NCI-H146 treated with DMSO at 0.1 percent for 48 hours (cell line): ENCODE results near the gene ST6GALNAC3.
"Not testable (repeated sequence)": the region's sequence is repeated elsewhere in the genome, so short reads cannot be mapped to it uniquely, and the experiment has no call there.

Experiments used
- DNase-seq: peaks from one replicate; lab custom pipeline; 2025; ENCODE audit not compliant: unreplicated experiment; lab: John Stamatoyannopoulos, UW

Gene ST6GALNAC3

DNA sequence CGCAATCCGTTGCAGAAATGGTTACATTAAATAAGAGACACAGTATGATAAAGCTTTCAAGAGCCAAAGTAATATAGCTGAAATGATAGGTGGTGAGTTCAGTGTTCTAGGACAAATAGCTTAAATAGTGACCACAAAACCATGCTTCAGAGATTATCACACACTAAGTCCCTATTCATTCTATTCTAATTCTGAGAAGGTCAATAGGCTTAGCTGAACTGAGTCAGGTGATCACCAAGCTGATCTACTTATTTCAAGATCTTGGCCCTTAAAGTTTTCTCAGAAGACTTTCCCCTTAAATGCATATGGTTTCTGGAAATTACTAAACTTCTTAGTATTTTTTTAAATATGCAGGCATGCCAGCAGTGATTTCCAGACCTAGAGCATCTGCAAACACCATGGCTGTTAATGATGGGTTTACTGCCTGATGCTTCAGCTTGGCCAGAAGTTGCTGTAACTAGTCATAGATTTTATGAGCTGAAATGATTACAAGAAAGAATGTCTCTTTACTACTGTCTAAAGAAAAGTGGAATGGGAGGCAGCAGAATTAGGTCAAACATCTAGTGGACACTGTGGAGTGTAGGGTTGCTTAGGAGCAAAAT is 242.9 kb downstream of the ST6GALNAC3 start:
- no peak for DNase-seq

DNA sequence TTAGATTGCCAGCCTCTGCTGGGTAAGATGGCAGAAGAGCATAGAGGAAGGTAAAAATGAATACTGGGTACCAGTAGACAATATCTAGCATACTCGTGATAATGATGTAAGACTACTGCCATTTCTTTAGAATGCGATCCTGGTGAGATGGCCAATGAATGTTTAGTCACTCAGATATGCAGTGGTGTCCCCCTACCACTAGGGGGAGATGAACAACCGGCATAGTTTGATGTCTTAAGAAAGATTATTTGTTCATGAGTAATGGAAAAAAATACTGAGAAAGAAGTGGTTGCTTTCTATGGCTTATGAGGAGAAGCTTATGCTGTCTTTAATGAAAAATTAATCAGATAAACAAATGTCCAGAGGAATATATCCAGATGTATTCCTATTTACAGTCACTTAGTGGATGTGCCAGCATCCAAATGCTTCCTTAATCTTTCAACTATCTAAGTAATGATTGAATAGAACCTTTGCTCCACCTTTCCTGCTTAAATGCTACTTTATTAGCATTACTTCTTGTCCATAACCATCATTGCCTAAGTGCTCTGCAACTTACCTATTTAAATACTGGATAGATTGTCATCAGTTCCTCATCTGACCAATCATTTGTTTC is 256.6 kb downstream of the ST6GALNAC3 start:
- peak; percentile 53 for DNase-seq

- no peak for DNase-seq
These were observed 261.3 kb downstream of the ST6GALNAC3 start for GRCh38 chr1:76335882-76336281.

DNA sequence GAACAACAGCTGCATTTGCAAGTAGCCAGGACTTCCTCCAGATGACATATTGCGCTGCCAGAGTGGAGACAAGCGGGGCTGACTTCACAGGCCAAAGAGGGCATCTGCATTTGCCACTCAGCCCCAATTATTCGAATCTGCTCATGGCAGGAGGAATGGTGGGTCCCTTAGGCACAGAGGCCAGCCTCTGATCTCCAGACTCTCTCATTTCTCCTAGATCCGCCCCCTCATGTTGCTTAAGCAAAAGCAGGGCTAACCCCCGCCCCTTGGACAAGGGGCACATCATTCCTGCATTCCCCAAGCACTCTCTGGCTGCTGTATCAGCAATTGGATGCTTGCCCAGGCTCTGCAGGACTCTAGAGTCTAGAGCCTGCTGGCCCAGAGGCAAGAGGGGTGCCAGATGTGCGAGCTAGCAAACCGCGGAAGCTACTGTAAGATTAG is 262.4 kb downstream of the ST6GALNAC3 start:
- no peak for DNase-seq

DNA sequence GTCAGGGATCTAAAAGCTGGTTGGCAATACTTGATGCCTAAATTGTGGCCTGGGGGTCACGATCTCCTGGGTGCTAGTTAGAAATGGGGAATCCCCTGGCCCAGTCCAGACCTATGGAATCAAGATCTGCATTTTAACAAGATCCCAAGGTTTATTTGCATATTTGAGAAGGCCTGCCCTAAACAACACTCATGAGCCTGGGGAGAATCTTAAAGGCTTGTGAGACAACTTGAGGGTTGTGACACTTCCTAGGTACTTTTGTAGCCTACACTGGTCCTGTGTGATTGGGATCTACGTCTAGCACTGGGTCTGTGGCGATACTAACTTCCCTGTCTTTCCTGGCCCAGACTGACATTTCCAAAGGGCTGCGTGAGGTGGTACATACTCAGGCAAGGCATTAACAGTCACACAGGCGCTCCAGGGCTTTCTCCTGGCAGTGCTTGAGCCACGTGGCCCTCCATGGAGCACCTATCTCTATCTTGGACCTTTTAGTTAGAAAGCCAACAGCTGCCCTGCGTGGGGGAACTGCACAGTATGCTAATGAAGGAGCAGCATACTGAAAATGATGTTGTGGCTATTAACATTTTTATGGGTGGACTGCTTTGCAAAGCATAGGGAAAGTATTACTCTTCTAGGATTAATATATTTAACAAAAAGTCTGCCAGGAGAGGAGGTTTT is 263.1 kb downstream of the ST6GALNAC3 start:
- DNase-seq, result no peak

DNA sequence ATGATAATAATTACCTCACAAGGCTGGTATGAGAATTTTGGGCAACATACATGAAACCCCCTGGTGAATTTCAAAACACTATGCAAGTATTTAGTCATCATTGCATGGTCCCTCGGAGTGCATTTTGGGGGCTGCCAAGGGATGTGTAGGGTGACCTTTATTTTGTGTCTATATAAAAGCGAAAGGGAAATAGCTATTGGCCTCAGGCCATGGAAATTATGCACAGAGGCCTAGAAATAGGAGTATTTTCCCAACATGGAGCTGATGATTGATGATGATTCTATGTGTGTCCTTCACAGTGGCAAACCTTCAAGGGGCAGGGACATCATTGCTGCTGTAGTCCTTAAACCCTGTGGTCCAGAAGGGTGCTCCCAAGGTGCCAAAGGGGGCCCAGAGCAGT is 265.5 kb downstream of the ST6GALNAC3 start:
- no peak for DNase-seq

GRCh38 chr1:76341816-76342215 is 267.3 kb downstream of the ST6GALNAC3 start:
- not testable (repeated sequence) for DNase-seq

DNA sequence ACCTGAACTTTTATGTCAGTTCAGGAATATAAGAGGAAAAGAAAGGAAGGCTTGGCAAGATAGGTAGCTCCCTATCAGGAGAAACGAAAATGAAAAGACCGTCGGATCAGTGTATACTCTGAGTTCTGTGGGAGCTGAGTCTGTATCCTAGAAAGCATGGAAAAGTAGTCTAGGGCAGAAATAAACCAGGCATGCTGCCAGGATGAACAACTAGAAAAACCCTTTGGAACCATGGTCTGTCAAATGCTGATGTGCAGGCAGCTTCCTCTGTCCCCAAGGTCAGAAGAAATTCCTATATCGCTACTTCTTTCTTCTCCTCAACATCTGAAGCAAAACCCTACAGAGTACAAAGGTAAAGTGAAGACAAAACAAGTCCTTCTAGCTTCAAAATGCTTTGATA is 268.8 kb downstream of the ST6GALNAC3 start:
- DNase-seq, result no peak

DNA sequence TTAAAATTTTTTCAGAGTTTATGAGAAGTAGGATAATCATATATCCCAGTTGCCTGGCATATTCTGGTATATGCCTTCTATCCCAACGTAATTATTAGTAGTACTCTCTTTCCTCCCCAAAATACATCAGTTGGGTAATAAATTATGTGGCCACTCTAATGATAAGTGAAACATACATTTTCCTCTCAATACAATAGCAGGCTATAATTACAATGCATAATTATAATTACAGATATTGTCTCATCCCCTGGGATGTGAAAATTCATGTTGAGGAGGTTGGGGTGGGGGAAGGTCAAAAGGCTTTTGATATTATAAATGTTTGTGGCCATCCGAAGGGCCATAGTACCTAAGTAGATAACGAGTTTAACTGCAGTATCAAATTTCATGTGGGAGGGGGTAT is 277.1 kb downstream of the ST6GALNAC3 start:
- DNase-seq, result peak; percentile 13

DNA sequence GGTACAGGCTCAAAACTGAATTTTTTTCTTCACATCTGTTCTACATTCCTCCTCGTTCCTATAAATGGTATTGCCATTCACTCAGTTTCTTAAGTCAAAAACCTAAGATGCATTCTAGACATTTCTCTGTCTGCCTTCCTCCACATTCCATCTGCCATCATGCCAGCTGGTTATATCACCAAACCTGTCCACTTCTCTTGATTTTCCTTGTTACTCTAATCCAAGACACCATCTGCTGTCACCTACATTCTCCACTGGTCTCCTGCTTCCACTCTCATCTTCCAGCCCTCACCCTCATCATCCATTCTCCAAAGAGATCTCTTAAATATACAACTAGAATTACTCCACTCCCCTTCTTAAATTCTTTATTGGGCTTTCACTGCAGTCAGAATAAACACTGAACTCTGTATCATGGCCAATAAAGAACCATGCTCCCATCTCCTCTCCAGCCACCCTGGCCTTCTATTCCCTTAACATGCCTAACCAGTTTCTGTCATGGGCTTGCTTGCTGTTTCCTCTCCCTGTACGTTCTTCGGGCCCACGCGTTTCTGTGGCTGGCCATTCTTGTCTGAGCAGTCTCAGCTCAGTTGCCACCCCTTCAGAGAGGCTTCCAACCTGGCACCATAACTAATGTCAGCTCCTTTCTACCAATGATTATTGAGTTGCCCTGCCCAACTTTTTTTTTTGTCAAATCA is 278.3 kb downstream of the ST6GALNAC3 start:
- DNase-seq, result no peak

- no peak for DNase-seq
These were observed 279.7 kb downstream of the ST6GALNAC3 start for GRCh38 chr1:76354236-76354635.

DNA sequence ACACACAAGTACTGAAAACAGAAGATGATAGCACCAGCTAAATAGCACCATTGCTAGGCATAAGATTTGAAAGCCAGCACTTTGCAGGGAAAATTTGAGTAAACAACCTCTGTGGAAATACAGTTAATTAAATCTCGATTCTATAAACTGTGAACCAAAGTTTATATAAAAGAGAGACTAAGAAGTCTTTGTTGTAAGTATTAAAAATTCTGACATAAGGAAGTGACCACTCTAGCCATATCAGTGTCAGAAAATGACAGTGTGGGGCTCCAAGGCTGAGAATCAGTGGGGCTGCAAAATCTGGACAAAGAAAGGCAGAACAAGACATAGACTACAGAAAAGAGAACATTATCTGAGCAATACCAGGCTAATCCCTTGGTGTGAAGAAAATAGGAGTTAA is 292.2 kb downstream of the ST6GALNAC3 start:
- no peak for DNase-seq

DNA sequence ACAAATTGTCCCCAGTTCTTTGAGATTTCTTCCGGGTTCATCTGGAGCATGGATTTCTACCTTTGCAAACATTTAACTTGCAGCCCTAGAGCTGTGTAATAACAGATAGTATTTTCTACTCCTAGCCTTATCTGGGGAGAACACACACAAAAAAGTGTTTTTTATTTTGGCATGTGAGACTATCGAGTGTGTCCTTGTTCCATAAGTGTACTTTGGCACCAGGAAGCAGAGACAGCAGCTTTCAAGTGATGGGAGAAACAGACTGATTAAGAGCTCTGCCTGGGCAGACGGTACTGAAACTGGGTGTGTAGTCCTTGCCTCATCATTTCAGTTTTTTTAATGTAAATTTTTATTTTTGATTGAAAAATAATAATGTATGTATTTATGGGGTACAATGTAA is 297.4 kb downstream of the ST6GALNAC3 start:
- DNase-seq, result no peak

GRCh38 chr1:76374086-76374485 is 299.5 kb downstream of the ST6GALNAC3 start:
- DNase-seq, result peak; percentile 78

DNA sequence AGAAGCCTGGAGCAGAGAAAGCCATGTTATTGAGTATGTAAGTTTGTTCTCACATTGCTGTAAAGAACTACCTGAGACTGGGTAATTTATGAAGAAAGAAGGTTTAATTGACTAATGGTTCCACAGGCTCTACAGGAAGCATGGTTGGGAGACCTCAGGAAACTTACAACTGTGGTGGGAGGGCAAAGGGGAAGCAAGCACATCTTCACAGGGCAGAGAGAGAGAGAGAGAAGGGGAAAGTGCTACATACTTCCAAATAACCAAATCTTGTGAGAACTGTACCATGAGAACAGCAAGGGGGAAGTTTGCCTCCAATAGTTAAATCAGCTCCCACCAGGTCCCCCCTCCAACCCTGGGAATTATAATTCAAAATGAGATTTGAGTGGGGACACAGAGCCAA is 302.7 kb downstream of the ST6GALNAC3 start:
- DNase-seq, result no peak

DNA sequence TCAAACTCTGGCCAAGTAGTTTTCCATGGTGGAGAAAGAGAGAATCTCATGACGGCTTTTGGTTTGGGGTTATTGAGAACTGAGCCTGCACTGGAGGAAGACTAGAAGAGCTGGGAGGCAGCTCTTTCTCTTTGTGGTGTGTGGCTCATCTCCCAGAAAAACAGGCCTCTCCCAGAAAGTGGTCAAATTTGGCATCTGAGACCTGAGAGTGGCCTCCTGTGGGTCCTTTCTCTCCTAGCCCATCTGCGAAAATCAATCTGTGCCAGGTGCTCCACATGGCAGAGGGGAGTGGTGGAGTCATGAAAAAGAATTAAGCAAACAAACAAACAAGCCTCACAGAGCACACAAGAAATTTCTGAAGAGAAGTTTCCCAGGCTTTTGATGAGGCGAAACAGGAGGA is 305.0 kb downstream of the ST6GALNAC3 start:
- DNase-seq, result no peak

DNA sequence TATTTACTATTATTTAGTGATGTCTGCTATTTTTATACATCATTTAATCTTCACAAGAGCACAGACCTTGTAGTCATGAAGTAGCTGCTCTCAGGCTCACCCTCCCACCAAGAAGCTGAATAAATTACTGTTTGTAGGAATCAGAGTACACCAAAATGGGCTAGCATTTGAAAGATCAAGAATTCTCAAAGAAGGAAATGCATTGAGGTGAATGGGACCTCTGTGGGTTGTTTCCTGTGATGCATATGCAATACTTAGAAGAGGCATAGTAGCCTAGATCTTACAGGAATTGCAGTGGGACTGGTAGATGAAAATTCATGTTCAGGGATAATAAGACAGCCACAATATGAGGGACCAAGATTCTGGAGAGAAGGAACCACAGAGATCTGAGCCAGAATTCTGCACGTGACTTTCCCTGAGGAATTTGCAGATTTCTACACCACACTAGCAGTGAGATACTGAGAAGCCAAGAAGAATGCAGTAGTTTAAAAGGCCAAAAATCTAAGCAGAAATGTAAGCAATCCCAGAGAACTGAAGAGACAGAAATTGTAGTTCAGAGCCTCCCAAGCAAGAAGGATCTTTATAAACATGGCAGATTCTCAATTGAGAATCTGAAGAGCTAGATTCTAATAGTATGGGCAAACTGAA is 307.0 kb downstream of the ST6GALNAC3 start:
- no peak for DNase-seq

GRCh38 chr1:76388261-76388660 is 313.7 kb downstream of the ST6GALNAC3 start:
- DNase-seq, result no peak

DNA sequence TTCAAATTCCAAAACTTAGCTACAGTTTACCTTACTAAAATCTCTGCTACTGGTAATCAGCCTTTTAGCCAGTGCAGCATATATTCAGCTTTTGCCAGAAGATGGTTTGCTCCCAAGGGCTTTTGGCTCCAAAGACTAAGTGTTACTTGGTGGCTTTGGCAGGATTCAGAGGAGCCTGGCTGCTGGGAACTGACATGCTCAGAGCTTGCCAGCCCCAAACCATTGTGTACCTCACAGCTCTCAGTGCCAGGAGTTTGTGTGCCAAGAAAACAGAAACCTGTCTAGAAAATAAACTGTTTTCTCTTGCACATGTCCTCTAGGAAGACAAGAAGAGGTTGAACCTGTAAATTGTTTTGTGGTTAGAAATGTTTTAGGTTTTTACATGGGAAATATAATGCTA is 315.9 kb downstream of the ST6GALNAC3 start:
- no peak for DNase-seq

- DNase-seq, result no peak
These were observed 320.5 kb downstream of the ST6GALNAC3 start for GRCh38 chr1:76395059-76395458.

DNA sequence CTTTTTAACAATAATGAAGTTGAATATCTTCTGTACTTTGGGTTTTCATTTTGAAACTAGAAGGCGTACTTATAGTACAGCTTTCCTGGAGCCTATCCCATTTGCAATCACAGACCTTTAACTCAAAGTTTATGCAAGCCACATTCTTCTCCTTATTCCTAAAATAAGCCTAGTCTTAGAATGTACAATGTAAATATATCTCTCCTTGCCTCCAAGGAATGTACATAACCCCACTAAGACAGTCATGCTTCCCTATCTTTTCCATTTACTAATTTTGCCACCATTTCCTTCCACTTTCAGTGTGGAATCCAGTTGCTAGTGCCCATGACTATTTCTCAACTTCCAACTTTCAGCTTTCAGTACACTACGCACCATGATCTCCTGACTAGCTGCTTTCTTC is 327.6 kb downstream of the ST6GALNAC3 start:
- DNase-seq, result no peak
